ENCODE results near the gene KRTAP5-9.
"Not testable (repeated sequence)": the region's sequence is repeated elsewhere in the genome, so short reads cannot be mapped to it uniquely, and the experiment has no call there.

DNA sequence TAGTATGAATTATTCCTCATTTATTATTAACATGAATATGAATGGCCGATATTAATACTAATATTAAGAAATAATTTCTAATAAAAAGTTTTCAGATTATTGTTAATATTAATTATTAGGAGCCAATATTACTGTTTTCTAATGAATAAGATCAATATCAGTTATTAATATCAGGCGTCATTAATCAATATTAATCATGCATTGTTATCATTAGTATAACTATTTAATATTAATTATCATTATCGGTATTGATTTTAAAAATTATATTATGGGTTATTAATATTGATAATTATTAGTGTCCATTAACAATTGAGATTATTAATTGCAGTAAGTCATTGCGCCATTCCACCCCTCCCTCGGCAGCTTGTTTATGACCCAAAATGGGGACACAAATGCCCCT, 37.5 kb downstream of the KRTAP5-9 start:
- TF ChIP-seq EZH2 (IDR thresholded peaks at IDR 0.05); POLR2AphosphoS5 (IDR thresholded peaks at IDR 0.05; ENCODE audit: borderline replicate concordance, low read depth, low read length); FOXP2 (optimal IDR thresholded peaks at IDR 0.05; ENCODE audit: control extremely low read depth, extremely low read length, insufficient read depth): not testable (repeated sequence)

Measured in SK-N-MC (cell line).